Left renal cortex interstitium (tissue), 4 donors: ENCODE data around the gene TBC1D23. TPM values are rescaled to one million over a fixed set of nuclear protein-coding genes. Genes with fewer than 3 reads are reported as not detected.
"Not testable (repeated sequence)": the region's sequence is repeated elsewhere in the genome, so short reads cannot be mapped to it uniquely, and the experiment has no call there.

ENCODE experiments used
- DNase-seq, 4 donors: peaks; one replicate each; pipeline ENCODE4 v3.0.0-alpha.2; 2013; ENCODE audit warnings: low read depth in 4 of 4, low spot score in 2 of 4, missing footprints in 1 of 4
- polyA plus RNA-seq, 4 donors: library from polyadenylated mRNA; unstranded; fragments of 120-200 nt; gene quantifications; one replicate each; pipeline ENCODE4 v1.2.1, GENCODE V29; 2013; ENCODE audit not compliant: insufficient read length in 4 of 4

Gene TBC1D23
- polyA plus RNA-seq, 4 donors, result 32.5 to 42.1 (median 36.9) TPM

- no peak for DNase-seq
Observed at GRCh38 chr3:100338911-100339310, 78.1 kb downstream of the TBC1D23 start.

DNA sequence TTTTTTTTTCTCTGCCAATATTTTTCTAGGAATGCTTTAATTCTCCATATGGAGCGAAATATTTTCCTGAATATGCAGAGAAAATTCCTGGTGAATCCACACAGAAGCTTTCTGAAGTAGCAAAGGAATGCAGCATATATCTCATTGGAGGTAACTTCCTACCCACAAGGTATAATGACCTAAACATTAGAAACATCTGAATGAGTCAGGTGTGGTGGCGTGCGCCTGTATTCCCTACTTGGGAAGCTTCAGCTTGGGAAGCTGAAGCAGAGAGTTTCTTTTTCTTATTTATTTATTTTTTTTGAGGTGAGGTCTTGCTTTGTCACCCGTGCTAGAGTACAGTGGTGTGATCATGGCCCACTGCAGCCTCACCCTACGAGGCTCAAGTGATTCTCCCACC, 79.0 kb downstream of the TBC1D23 start:
- DNase-seq, result no peak

- no peak for DNase-seq
Observed at GRCh38 chr3:100340527-100340926, 79.7 kb downstream of the TBC1D23 start.

DNA sequence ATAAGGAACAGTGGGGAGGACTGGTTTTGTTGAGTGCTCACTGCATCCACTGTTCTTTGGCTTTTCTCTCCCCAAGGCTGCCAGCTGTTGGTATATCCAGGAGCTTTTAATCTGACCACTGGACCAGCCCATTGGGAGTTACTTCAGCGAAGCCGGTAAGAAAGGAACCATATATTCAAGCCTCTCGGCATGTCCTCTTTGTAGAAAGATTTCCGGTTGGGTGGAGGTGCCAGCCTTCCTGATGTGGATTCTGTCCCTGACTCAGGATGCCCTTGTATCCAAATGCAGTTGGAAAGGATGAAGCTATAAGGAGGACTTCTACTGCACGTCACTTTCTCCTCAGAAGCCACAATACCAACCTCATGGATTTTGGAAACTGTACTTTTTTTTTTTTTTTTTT, 87.9 kb downstream of the TBC1D23 start:
- no peak for DNase-seq

DNA sequence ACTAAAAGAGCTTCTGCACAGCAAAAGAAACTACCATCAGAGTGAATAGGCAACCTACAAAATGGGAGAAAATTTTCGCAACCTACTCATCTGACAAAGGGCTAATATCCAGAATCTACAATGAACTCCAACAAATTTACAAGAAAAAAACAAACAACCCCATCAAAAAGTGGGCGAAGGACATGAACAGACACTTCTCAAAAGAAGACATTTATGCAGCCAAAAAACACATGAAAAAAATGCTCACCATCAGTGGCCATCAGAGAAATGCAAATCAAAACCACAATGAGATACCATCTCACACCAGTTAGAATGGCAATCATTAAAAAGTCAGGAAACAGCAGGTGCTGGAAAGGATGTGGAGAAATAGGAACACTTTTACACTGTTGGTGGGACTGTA, 91.0 kb downstream of the TBC1D23 start:
- not testable (repeated sequence) for DNase-seq

GRCh38 chr3:100352296-100353231, 91.8 kb downstream of the TBC1D23 start:
- DNase-seq, result no peak

- DNase-seq, result no peak
Observed at GRCh38 chr3:100354850-100355249, 94.1 kb downstream of the TBC1D23 start.

GRCh38 chr3:100358413-100358812, 97.6 kb downstream of the TBC1D23 start:
- no peak for DNase-seq

DNA sequence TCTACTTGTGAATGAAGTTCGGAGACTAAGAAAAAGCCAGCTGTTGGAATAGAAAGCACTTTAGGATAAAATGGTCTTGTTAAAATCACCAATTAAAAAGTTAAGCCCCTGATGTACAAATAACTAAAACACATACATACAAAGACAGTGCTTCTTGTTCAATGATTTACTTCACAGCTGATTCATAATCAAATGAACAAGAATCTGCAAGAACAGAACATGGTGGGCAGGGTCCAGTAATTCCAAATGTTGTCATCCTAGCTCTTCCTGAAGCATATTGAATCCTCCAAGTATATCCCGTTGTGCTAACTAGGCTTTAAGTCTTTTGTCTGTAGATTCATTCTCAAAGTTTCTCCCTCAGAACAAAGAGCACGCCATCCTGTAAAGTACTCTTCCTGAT, 98.2 kb downstream of the TBC1D23 start:
- DNase-seq, result no peak

GRCh38 chr3:100360757-100361496, 100.1 kb downstream of the TBC1D23 start:
- DNase-seq, result no peak

DNA sequence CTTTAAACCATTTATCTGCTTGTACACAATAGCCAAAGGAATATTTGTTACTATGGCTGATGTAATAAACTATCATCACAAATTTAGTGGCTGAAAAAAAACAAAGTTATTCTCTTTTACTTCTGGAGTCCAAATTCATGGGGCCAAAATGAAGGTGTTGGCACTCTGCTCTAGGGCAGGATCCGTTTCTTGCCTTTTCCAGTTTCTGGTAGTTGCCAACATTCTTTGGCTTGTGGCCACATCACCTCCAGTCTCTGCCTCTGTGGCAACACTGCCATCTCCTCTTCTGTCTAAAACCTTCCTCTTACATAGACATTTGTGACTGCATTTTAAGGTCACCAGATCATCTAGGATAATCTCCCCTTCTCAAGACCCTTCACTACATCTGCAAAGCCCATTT, 101.1 kb downstream of the TBC1D23 start:
- DNase-seq, result no peak

DNA sequence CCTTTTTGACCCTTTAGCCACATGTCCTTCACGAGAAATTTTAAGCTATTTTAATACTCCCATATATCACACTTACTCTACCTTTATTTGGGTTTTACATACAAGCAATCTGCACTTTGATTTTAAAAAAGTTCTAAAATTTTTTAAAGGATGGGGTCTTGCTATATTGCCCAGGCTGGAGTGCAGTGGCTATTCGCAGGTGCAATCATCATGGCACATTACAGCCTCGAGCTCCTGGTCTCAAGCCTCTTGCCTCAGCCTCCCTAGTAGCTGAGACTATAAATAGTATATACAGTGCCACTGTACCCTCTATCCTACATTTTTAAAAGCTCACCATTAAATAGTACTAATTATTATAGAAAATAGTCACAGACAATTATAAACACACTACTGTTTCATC, 103.6 kb downstream of the TBC1D23 start:
- no peak for DNase-seq

DNA sequence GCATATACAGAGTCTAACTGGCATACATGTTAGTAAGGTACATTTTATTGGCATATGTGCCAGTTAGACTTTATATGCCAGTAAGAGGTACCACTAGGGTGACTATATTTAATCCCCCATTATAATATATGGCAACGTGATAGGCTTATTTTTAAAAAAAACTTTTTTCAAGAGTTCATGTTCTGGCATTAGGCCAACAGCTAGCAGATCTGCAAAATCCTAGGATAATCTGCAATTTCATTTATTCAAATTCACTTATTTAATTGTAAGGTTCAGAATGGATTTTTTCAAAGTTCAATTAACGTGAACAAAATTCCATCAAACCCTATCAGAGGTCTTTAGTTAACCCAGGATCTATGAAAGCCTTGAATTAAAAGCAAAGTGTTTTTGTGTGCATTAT, 105.6 kb downstream of the TBC1D23 start:
- DNase-seq, result no peak

DNA sequence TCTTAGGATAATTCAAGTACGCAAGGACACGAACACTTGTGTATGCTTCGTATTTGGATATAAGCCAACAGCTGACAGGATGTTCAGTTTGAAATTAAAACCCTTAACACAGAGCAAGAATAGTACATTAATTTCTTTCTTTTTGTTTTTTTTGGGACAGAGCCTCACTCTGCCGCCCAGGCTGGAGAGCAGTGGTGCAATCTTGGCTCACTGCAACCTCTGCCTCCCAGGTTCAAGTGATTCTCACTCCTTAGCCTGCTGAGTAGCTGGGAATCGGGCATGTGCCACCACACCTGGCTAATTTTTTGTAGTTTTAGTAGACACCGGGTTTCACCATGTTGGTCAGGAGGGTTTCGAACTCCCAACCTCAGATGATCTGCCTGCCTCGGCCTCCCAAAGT, 107.6 kb downstream of the TBC1D23 start:
- DNase-seq, result no peak

- DNase-seq, result no peak
Observed at GRCh38 chr3:100370756-100371155, 110.0 kb downstream of the TBC1D23 start.

- no peak for DNase-seq
Observed at GRCh38 chr3:100374521-100374920, 113.7 kb downstream of the TBC1D23 start.

Other genes starting within 250 kb of the TBC1D23 start
- 10 to 100 TPM; 15.3 to 21.7 (median 17.5) TPM for gene FILIP1L, start 146.5 kb upstream of the TBC1D23 start, polyA plus RNA-seq
- gene NIT2, start 73.8 kb downstream of the TBC1D23 start, polyA plus RNA-seq, result 100 to 1,000 TPM in 3 of 4 donors, 10 to 100 TPM in 1; 84.8 to 113 (median 111) TPM
- gene TOMM70, start 140.1 kb downstream of the TBC1D23 start, polyA plus RNA-seq, result 10 to 100 TPM; 62.8 to 75.6 (median 67.7) TPM
- 1 to 10 TPM; 7.0 to 9.9 (median 8.3) TPM for gene LNP1, start 140.5 kb downstream of the TBC1D23 start, polyA plus RNA-seq
- 10 to 100 TPM; 21.3 to 27.9 (median 24.9) TPM for gene TMEM45A, start 231.6 kb downstream of the TBC1D23 start, polyA plus RNA-seq